Measurements from ENCODE around the gene TMEM151B. TPM values are rescaled to one million over a fixed set of nuclear protein-coding genes. Genes with fewer than 3 reads are reported as not detected.
A peak's percentile ranks its signal among the peaks of the same experiment; 100 is the strongest.

TMEM151B gene
- total and polyA plus RNA-seq, 2 of the 13 experiments (the other 11 are each of a cell fraction or from before 2014, with no cell fraction given): not detected

- TF ChIP-seq MXD4 (CRISPR knock-in tag; IDR thresholded peaks at IDR 0.05) (no peak), POLR2G (IDR thresholded peaks at IDR 0.05; ENCODE audit: low read depth, low read length) (peak; percentile 31; the same call in 1 of the 2 replicates), SYNCRIP (IDR thresholded peaks at IDR 0.05; ENCODE audit: insufficient read depth, low read depth, low read length) (no peak), ZNF552 (CRISPR knock-in tag; IDR thresholded peaks at IDR 0.05; ENCODE audit: borderline replicate concordance) (no peak), ZNF891 (CRISPR knock-in tag; IDR thresholded peaks at IDR 0.05) (no peak), HMGXB4 (CRISPR knock-in tag; IDR thresholded peaks at IDR 0.05; ENCODE audit: borderline replicate concordance in 1 of 2, low read depth in 1 of 2) (no peak), ZNF432 (CRISPR knock-in tag; IDR thresholded peaks at IDR 0.05; ENCODE audit: borderline replicate concordance) (no peak), FOXC1 (CRISPR knock-in tag; IDR thresholded peaks at IDR 0.05; ENCODE audit: borderline replicate concordance) (no peak), ZBTB49 (CRISPR knock-in tag; IDR thresholded peaks at IDR 0.05; ENCODE audit: borderline replicate concordance) (no peak), MXD3 (CRISPR knock-in tag; IDR thresholded peaks at IDR 0.05) (no peak), ZC3H13 (CRISPR knock-in tag; IDR thresholded peaks at IDR 0.05) (0 out of 2 replicates have a peak, but pooled peaks have one; percentile 27), NFYB (CRISPR knock-in tag; IDR thresholded peaks at IDR 0.05) (no peak), NR2C2 (CRISPR knock-in tag; IDR thresholded peaks at IDR 0.05; ENCODE audit: borderline replicate concordance) (no peak), SATB2 (CRISPR knock-in tag; IDR thresholded peaks at IDR 0.05) (no peak), SRSF4 (IDR thresholded peaks at IDR 0.05; ENCODE audit: low read depth, low read length, poor library complexity, severe bottlenecking) (no peak), TFDP1 (CRISPR knock-in tag; IDR thresholded peaks at IDR 0.05; ENCODE audit: borderline replicate concordance) (no peak), HINFP (CRISPR knock-in tag; IDR thresholded peaks at IDR 0.05; ENCODE audit: low read depth) (no peak)
These were observed 28.6 kb downstream of the TMEM151B start (continued) for GRCh38 chr6:44298864-44299263.

Measured in HepG2 (cell line).